OCI-LY7 (cell line): ENCODE data around the gene CA9. TPM values are rescaled to one million over a fixed set of nuclear protein-coding genes. Genes with fewer than 3 reads are reported as not detected.

Experiments
- BruUV-seq: library from RNA; stranded (reverse); fragments of 400-500 nt; replicated peaks from 2 replicates; lab custom pipeline; 2021; lab: Mats Ljungman, UMichigan
- CTCF ChIA-PET: fragments of 300-600 bp; sonication (Branson Sonifier 250); formaldehyde crosslinking; loops from one replicate; lab custom pipeline; 2022; ENCODE audit warnings: antibody characterized with exemption; ENCODE audit not compliant: unreplicated experiment; lab: Charles Lee
- POLR2A ChIA-PET: fragments of 300-600 bp; sonication (Branson Sonifier 250); formaldehyde crosslinking; loops from one replicate; lab custom pipeline; 2022; ENCODE audit warnings: antibody characterized with exemption; lab: Charles Lee
- DNase-seq: peaks from one replicate; pipeline ENCODE4 v3.0.0-alpha.2; 2015; ENCODE audit warnings: low spot score
- H2AFZ ChIP-seq: fragments of 200-600 bp; sonication (generic), shearing (Covaris generic); 2 replicates; pipeline ENCODE4 v1.6.1; 2014; ENCODE audit warnings: mild to moderate bottlenecking, antibody characterized with exemption, low read length, moderate library complexity
- H3K27ac ChIP-seq: fragments of 200-600 bp; sonication (generic); 2 replicates; pipeline ENCODE4 v1.5.1; 2014; ENCODE audit warnings: mixed run types, low read depth, mild to moderate bottlenecking, moderate library complexity, low read length, inconsistent platforms; ENCODE audit not compliant: poor library complexity, severe bottlenecking
- H3K36me3 ChIP-seq: fragments of 200-600 bp; sonication (generic); 2 replicates; pipeline ENCODE4 v1.6.1; 2014; ENCODE audit warnings: mild to moderate bottlenecking, antibody characterized with exemption, low read length, moderate library complexity, mixed read lengths; ENCODE audit not compliant: insufficient read depth
- H3K4me1 ChIP-seq: fragments of 200-600 bp; sonication (generic); 2 replicates; pipeline ENCODE4 v1.5.1; 2014; ENCODE audit warnings: mild to moderate bottlenecking, low read length; ENCODE audit not compliant: insufficient read depth, poor library complexity, severe bottlenecking
- H3K4me2 ChIP-seq: fragments of 200-600 bp; sonication (generic); 2 replicates; pipeline ENCODE4 v1.6.1; 2014; ENCODE audit warnings: mild to moderate bottlenecking, low read length
- H3K4me3 ChIP-seq: fragments of 200-600 bp; sonication (generic); 2 replicates; pipeline ENCODE4 v1.5.1; 2014; ENCODE audit warnings: mild to moderate bottlenecking, low read depth, low read length; ENCODE audit not compliant: poor library complexity, severe bottlenecking
- H3K79me2 ChIP-seq: fragments of 200-600 bp; sonication (generic); 2 replicates; pipeline ENCODE4 v1.6.1; 2016; ENCODE audit warnings: low read depth, mild to moderate bottlenecking, low read length, moderate library complexity, mixed read lengths; ENCODE audit not compliant: insufficient read depth
- H3K9me2 ChIP-seq: fragments of 200-600 bp; sonication (generic); 2 replicates; pipeline ENCODE4 v1.6.1; 2016; ENCODE audit warnings: mild to moderate bottlenecking, low read length, mixed read lengths; ENCODE audit not compliant: insufficient read depth
- H3K9me3 ChIP-seq: fragments of 200-600 bp; sonication (generic); 2 replicates; pipeline ENCODE4 v1.6.1; 2014; ENCODE audit warnings: mild to moderate bottlenecking, mixed run types, low read length, mixed read lengths
- H4K20me1 ChIP-seq: fragments of 200-600 bp; sonication (generic); 2 replicates; pipeline ENCODE4 v1.6.1; 2014; ENCODE audit warnings: mild to moderate bottlenecking, antibody characterized with exemption, low read length, moderate library complexity, mixed read lengths; ENCODE audit not compliant: insufficient read depth
- CTCF ChIP-seq: fragments of 200-600 bp; sonication (generic); conservative IDR thresholded peaks from 2 replicates; pipeline ENCODE4 v1.5.1; 2014; ENCODE audit warnings: mild to moderate bottlenecking, antibody characterized with exemption, low read length, moderate library complexity, mixed read lengths
- EZH2phosphoT487 ChIP-seq: fragments of 200-600 bp; sonication (generic); IDR thresholded peaks from 2 replicates; pipeline ENCODE4 v1.6.1; 2018; ENCODE audit warnings: low read depth, borderline replicate concordance, mild to moderate bottlenecking, mixed run types, antibody characterized with exemption, low read length, moderate library complexity, mixed read lengths
- intact Hi-C: fragments of 100-400 bp; cut with micrococcal nuclease; formaldehyde crosslinking; loops from one replicate; pipeline ENCODE4 v1.10.0; 2022; ENCODE audit not compliant: unreplicated experiment
- total RNA-seq, 2 experiments: library from RNA; depleted of rRNA in 1 of 2; stranded (reverse); fragments of >200 nt in 1 of 2; shearing (Covaris generic) in 1 of 2; gene quantifications; 2 replicates each; pipeline ENCODE4 v1.2.3, GENCODE V29; 2014 to 2022

Gene CA9
- total RNA-seq, 2 experiments from 2014 or later: 0.16 TPM; not detected in 1

DNA sequence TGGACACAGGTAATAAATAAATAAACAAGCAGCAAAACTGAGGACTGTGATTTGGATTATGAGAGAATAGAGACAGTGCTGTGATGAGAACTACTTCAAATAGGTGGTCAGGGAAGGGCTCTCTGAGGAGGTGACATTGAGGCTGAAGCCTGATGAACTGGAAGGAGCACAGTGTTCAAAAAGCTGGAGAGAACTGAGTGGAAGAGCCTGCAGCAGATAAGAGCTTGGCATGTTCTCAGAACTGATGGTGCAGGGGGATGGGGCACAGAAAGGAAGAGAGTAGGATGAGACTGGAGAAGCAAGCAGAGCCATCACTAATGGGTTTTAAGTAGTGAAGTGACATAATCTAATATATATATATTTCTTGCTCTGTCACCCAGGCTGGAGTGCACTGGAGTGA, 27.2 kb downstream of the CA9 start:
- H3K4me3 ChIP-seq: no peak overlapping the region
- DNase-seq: no peak
- no peaks in the 10 kb centered on the region for H3K4me1 ChIP-seq
- no peaks in the 10 kb centered on the region for H3K9me3 ChIP-seq
- no peaks in the 10 kb centered on the region for H4K20me1 ChIP-seq
- H3K4me2 ChIP-seq: no peak overlapping the region
- CTCF ChIA-PET: no interaction called here
- no TSS peak for BruUV-seq
- POLR2A ChIA-PET: no interaction called here
- TF ChIP-seq CTCF (no peak), EZH2phosphoT487 (no peak)
- H3K9me2 ChIP-seq: no peaks in the 10 kb centered on the region
- peaks cover 98% of the 10 kb centered on the region for H3K36me3 ChIP-seq
- intact Hi-C loops: no loop called here
- H2AFZ ChIP-seq: no peak overlapping the region
- H3K27ac ChIP-seq: no peak overlapping the region
- no peaks in the 10 kb centered on the region for H3K79me2 ChIP-seq

DNA sequence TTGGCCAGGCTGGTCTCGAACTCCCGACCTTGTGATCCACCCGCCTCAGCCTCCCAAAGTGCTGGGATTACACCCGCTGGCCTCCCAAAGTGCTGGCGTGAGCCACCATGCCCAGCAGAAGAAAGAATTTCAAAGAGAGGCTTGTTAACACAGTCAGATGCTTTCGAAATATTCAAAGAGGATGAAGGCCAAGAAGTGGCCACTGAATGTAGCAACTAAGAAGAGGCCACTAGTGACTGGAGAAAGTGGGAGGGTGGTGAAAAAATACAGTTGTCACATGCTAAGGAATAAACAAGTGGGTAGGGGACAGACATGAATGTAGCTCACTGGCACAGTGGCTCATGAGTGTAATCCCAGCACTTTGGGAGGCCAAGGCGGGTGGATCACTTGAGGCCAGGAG, 29.0 kb downstream of the CA9 start:
- no peak overlapping the region for H3K4me2 ChIP-seq
- peaks cover 98% of the 10 kb centered on the region for H3K36me3 ChIP-seq
- POLR2A ChIA-PET: interaction anchor here (1.4 kb wide), 1 partner anchor 29 kb away, joined by 3 read pairs; the partner anchor contains the start of gene TLN1
- H3K9me2 ChIP-seq: no peaks in the 10 kb centered on the region
- H3K4me3 ChIP-seq: no peak overlapping the region
- intact Hi-C loops: no loop called here
- H3K27ac ChIP-seq: no peak overlapping the region
- no peak overlapping the region for H2AFZ ChIP-seq
- no peak for TF ChIP-seq CTCF
- TF ChIP-seq EZH2phosphoT487: no peak
- no TSS peak for BruUV-seq
- CTCF ChIA-PET: no interaction called here
- H4K20me1 ChIP-seq: no peaks in the 10 kb centered on the region
- no peaks in the 10 kb centered on the region for H3K4me1 ChIP-seq
- no peaks in the 10 kb centered on the region for H3K79me2 ChIP-seq
- no peak for DNase-seq
- H3K9me3 ChIP-seq: no peaks in the 10 kb centered on the region

GRCh38 chr9:35703906-35704672, 30.4 kb downstream of the CA9 start:
- ChIA-PET CTCF (no interaction called here), POLR2A (no interaction called here)
- TF ChIP-seq CTCF (no peak), EZH2phosphoT487 (no peak)
- H3K27ac ChIP-seq: no peak overlapping the region
- no peak overlapping the region for H3K4me2 ChIP-seq
- TSS peak; percentile 42 for BruUV-seq
- no peaks in the 10 kb centered on the region for H3K4me1 ChIP-seq
- H3K4me3 ChIP-seq: no peak overlapping the region
- H3K9me2 ChIP-seq: no peaks in the 10 kb centered on the region
- H3K79me2 ChIP-seq: no peaks in the 10 kb centered on the region
- intact Hi-C loops: no loop called here
- no peaks in the 10 kb centered on the region for H3K9me3 ChIP-seq
- H4K20me1 ChIP-seq: no peaks in the 10 kb centered on the region
- peaks cover 98% of the 10 kb centered on the region for H3K36me3 ChIP-seq
- no peak for DNase-seq
- H2AFZ ChIP-seq: no peak overlapping the region
